Mesenchymal stem cell (in vitro differentiated cells and primary cell): ENCODE results near the gene PANK2.

Experiments
- DNase-seq: peaks from one replicate; pipeline ENCODE4 v3.0.0-alpha.2; 2013
- H2AFZ ChIP-seq: one replicate; pipeline ENCODE4 v1.6.1; 2013; ENCODE audit warnings: low read depth, mild to moderate bottlenecking, control low read depth, inconsistent platforms, low read length, moderate library complexity
- H2AK5ac ChIP-seq: 2 replicates; pipeline ENCODE4 v1.6.1; 2013; ENCODE audit warnings: low read length, moderate library complexity, mild to moderate bottlenecking, inconsistent platforms; ENCODE audit not compliant: severe bottlenecking
- H2BK120ac ChIP-seq: one replicate; pipeline ENCODE4 v1.6.1; 2013; ENCODE audit warnings: low read depth, mild to moderate bottlenecking, inconsistent platforms, low read length, moderate library complexity
- H2BK12ac ChIP-seq, 2 experiments: one replicate each; pipeline ENCODE4 v1.6.1; 2013; ENCODE audit warnings: inconsistent platforms in 2 of 2, low read length in 2 of 2, mild to moderate bottlenecking in 2 of 2, moderate library complexity in 2 of 2, control low read depth in 1 of 2
- H2BK15ac ChIP-seq: one replicate; pipeline ENCODE4 v1.6.1; 2013; ENCODE audit warnings: mild to moderate bottlenecking, low read depth, inconsistent platforms; ENCODE audit not compliant: poor library complexity, severe bottlenecking
- H2BK5ac ChIP-seq: 2 replicates; pipeline ENCODE4 v1.6.1; 2013; ENCODE audit warnings: low read depth, mild to moderate bottlenecking, low read length, control low read depth, inconsistent platforms; ENCODE audit not compliant: poor library complexity, severe bottlenecking
- H3K14ac ChIP-seq, 2 experiments: one replicate each; pipeline ENCODE4 v1.6.1; 2013; ENCODE audit warnings: inconsistent platforms in 2 of 2, low read length in 2 of 2, control low read depth in 1 of 2, mild to moderate bottlenecking in 1 of 2, moderate library complexity in 1 of 2
- H3K18ac ChIP-seq, 2 experiments: one replicate each; pipeline ENCODE4 v1.6.1; 2013; ENCODE audit warnings: inconsistent platforms in 2 of 2, low read length in 2 of 2, control low read depth in 1 of 2, low read depth in 1 of 2, mild to moderate bottlenecking in 1 of 2
- H3K23ac ChIP-seq, 2 experiments: one replicate each; pipeline ENCODE4 v1.6.1; 2013; ENCODE audit warnings: inconsistent platforms in 2 of 2, low read length in 2 of 2, mild to moderate bottlenecking in 2 of 2, moderate library complexity in 2 of 2, control low read depth in 1 of 2
- H3K27ac ChIP-seq: 2 replicates; pipeline ENCODE4 v1.5.1; 2013; ENCODE audit warnings: mild to moderate bottlenecking, moderate library complexity, low read length, control low read depth, inconsistent platforms; ENCODE audit not compliant: poor library complexity, severe bottlenecking
- H3K27me3 ChIP-seq, 2 experiments: 2 replicates each; pipeline versions ENCODE4 v1.6.1 to v1.7.0; 2013; ENCODE audit warnings: low read length in 2 of 2, mild to moderate bottlenecking in 2 of 2, moderate library complexity in 2 of 2, control low read depth in 1 of 2, inconsistent platforms in 1 of 2; ENCODE audit not compliant: control insufficient read depth in 1 of 2, insufficient read depth in 1 of 2
- H3K36me3 ChIP-seq, 2 experiments: 2 replicates each; pipeline versions ENCODE4 v1.6.1 to v1.7.0; 2013; ENCODE audit warnings: low read length in 2 of 2, control low read depth in 1 of 2, inconsistent platforms in 1 of 2, low read depth in 1 of 2, mild to moderate bottlenecking in 1 of 2; ENCODE audit not compliant: insufficient read depth in 2 of 2, control insufficient read depth in 1 of 2
- H3K4ac ChIP-seq, 2 experiments: one replicate each; pipeline ENCODE4 v1.6.1; 2013; ENCODE audit warnings: inconsistent platforms in 2 of 2, low read length in 2 of 2, mild to moderate bottlenecking in 2 of 2, moderate library complexity in 2 of 2, control low read depth in 1 of 2, low read depth in 1 of 2
- H3K4me1 ChIP-seq: 2 replicates; pipeline ENCODE4 v1.6.1; 2013; ENCODE audit warnings: low read depth, low read length, control low read depth; ENCODE audit not compliant: control insufficient read depth, insufficient read depth
- H3K4me2 ChIP-seq: 2 replicates; pipeline ENCODE4 v1.6.1; 2013; ENCODE audit warnings: low read length, mild to moderate bottlenecking, inconsistent platforms; ENCODE audit not compliant: poor library complexity, severe bottlenecking
- H3K4me3 ChIP-seq, 2 experiments: 2 replicates each; pipeline versions ENCODE4 v1.5.1 to v1.7.0; 2013; ENCODE audit warnings: low read length in 2 of 2, mild to moderate bottlenecking in 2 of 2, control low read depth in 1 of 2, low read depth in 1 of 2; ENCODE audit not compliant: insufficient read depth in 1 of 2
- H3K79me1 ChIP-seq: replicated peaks from 2 replicates; pipeline ENCODE4 v1.6.1; 2013; ENCODE audit warnings: mild to moderate bottlenecking, control low read depth, low read length, inconsistent platforms; ENCODE audit not compliant: poor library complexity, severe bottlenecking
- H3K9ac ChIP-seq: 2 replicates; pipeline ENCODE4 v1.7.0; 2013; ENCODE audit warnings: mild to moderate bottlenecking, low read length, moderate library complexity
- H3K9me3 ChIP-seq: 2 replicates; pipeline ENCODE4 v1.7.0; 2013; ENCODE audit warnings: mild to moderate bottlenecking, low read length; ENCODE audit not compliant: control insufficient read depth
- H4K8ac ChIP-seq: one replicate; pipeline ENCODE4 v1.6.1; 2013; ENCODE audit warnings: inconsistent platforms, mild to moderate bottlenecking, low read length, moderate library complexity
- H4K91ac ChIP-seq: one replicate; pipeline ENCODE4 v1.6.1; 2013; ENCODE audit warnings: mild to moderate bottlenecking, low read length, inconsistent platforms
- WGBS: methylation state at CpG from one replicate; pipeline ENCODE4 v1.1.7; 2013; ENCODE audit warnings: mixed read lengths; 5-methylcytosine and 5-hydroxymethylcytosine counted together

Gene PANK2

DNA sequence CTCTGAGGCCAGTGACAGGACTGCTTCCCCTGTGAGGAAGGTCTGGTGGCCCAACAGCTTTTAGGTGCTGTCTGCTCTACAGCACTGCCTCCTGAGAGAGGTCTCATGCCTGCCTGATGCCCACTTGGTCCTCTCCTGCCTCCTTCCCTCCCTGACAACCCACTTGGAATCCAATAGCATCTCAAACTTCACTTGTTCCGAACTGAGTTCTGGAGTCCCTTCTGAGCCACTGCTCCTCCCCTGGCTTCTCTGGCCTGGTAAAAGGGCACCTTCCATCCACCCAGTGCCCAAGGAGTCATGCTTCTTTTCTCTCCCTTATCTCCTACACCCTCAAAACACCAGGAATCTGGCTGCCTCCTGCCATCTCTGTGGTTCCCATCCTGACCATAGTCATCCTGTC, 40.6 kb upstream of the PANK2 start:
- peak overlapping the region in 1 of 2 experiments; percentile 41 for H3K4ac ChIP-seq
- no peak overlapping the region for H2AFZ ChIP-seq
- peak overlapping the region in 1 of 2 experiments; percentile 90 for H3K4me3 ChIP-seq
- peaks cover 15% of the 10 kb centered on the region for H3K79me1 ChIP-seq
- no peak overlapping the region for H3K14ac ChIP-seq
- WGBS = 100% methylated on average over 1 of the region's 1 CpG
- H4K91ac ChIP-seq = peak overlapping the region; percentile 14
- H2BK12ac ChIP-seq = no peak overlapping the region
- H3K36me3 ChIP-seq = peaks cover 14 to 19% of the 10 kb centered on the region in 2 experiments
- no peaks in the 10 kb centered on the region for H3K27me3 ChIP-seq
- no peak overlapping the region for H3K27ac ChIP-seq
- peak overlapping the region in 1 of 2 experiments; percentile 46 for H3K23ac ChIP-seq
- no peak overlapping the region for H3K4me2 ChIP-seq
- no peak overlapping the region for H2BK15ac ChIP-seq
- peaks cover 16% of the 10 kb centered on the region for H3K4me1 ChIP-seq
- no peak for DNase-seq
- no peak overlapping the region for H2BK120ac ChIP-seq
- no peak overlapping the region for H2AK5ac ChIP-seq
- H3K9ac ChIP-seq = peak overlapping the region; percentile 59
- H4K8ac ChIP-seq = no peak overlapping the region
- no peak overlapping the region for H3K18ac ChIP-seq
- no peaks in the 10 kb centered on the region for H3K9me3 ChIP-seq
- no peak overlapping the region for H2BK5ac ChIP-seq

DNA sequence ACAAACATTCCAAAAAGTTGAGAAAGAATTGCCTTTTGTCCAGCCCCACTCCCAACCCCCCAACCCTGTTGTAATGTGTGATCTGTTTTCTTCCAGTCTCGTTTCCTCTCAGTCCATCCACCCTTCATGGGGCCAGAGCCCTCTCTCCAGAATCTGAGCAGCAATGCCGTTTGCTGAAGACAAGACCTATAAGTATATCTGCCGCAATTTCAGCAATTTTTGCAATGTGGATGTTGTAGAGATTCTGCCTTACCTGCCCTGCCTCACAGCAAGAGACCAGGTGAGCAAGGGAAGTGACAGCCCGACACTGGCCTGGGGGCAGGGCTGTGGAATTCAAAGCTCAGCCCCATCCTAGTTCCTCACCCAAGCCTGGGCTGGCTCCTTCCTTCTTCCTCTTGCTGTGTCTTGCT, 34.7 kb upstream of the PANK2 start:
- WGBS = 76% methylated on average over 4 of the region's 4 CpGs

GRCh38 chr20:3857405-3857804, 31.8 kb upstream of the PANK2 start:
- Histone ChIP-seq H3K4me1 (no peaks in the 10 kb centered on the region), H3K18ac (no peak overlapping the region), H2BK5ac (no peak overlapping the region), H4K91ac (no peak overlapping the region), H3K4me3 (no peak overlapping the region), H3K27me3 (no peaks in the 10 kb centered on the region), H4K8ac (no peak overlapping the region), H2BK120ac (no peak overlapping the region), H3K9me3 (no peaks in the 10 kb centered on the region), H3K23ac (no peak overlapping the region), H3K36me3 (peaks cover 64 to 76% of the 10 kb centered on the region in 2 experiments), H3K79me1 (peaks cover 41% of the 10 kb centered on the region), H3K4me2 (no peak overlapping the region), H3K4ac (no peak overlapping the region), H2AK5ac (no peak overlapping the region), H3K9ac (no peak overlapping the region), H2AFZ (no peak overlapping the region), H2BK12ac (no peak overlapping the region), H2BK15ac (no peak overlapping the region), H3K14ac (no peak overlapping the region), H3K27ac (no peak overlapping the region)
- no peak for DNase-seq
- WGBS = 93% methylated on average over 14 of the region's 14 CpGs

More for the DNA sequence above, 34.7 kb upstream of the PANK2 start:
- Histone ChIP-seq H3K23ac (no peak overlapping the region), H3K14ac (no peak overlapping the region), H2AK5ac (no peak overlapping the region), H3K4me3 (no peak overlapping the region), H3K9ac (no peak overlapping the region), H2BK12ac (peak overlapping the region in 1 of 2 experiments; percentile 57), H4K91ac (no peak overlapping the region), H2BK15ac (no peak overlapping the region), H3K4ac (no peak overlapping the region), H3K4me2 (no peak overlapping the region), H4K8ac (no peak overlapping the region), H3K27ac (no peak overlapping the region), H3K79me1 (peaks cover 35% of the 10 kb centered on the region), H3K27me3 (no peaks in the 10 kb centered on the region), H2AFZ (no peak overlapping the region), H3K9me3 (no peaks in the 10 kb centered on the region), H3K36me3 (peaks cover 52% of the 10 kb centered on the region in 2 experiments), H2BK5ac (no peak overlapping the region), H3K4me1 (no peaks in the 10 kb centered on the region), H2BK120ac (no peak overlapping the region), H3K18ac (no peak overlapping the region)
- no peak for DNase-seq

DNA sequence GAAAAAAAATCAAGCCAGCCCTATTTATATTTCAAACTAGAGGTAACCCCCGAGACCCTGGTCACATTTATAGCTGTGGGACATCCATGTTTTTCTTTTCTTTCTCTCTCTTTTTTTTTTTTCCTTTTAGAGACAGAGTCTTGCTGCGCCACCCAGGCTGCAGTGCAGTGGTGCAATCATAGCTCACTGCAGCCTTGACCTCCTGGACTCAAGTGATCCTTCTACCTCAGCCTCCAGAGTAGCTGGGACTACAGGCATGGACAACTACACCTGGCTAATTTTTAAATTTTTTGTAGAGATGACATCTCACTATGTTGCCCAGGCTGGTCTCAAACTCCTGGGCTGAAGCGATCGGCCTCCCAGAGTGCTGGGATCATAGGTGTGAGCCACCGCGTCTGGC, 30.5 kb upstream of the PANK2 start:
- Histone ChIP-seq H2BK12ac (no peak overlapping the region), H3K4me1 (no peaks in the 10 kb centered on the region), H3K27me3 (no peaks in the 10 kb centered on the region), H2AK5ac (no peak overlapping the region), H3K4me2 (no peak overlapping the region), H4K91ac (no peak overlapping the region), H2BK5ac (no peak overlapping the region), H3K79me1 (peaks cover 48% of the 10 kb centered on the region), H4K8ac (no peak overlapping the region), H3K9me3 (no peaks in the 10 kb centered on the region), H3K27ac (no peak overlapping the region), H3K9ac (no peak overlapping the region), H3K4ac (no peak overlapping the region), H3K18ac (no peak overlapping the region), H2BK15ac (no peak overlapping the region), H3K4me3 (no peak overlapping the region), H3K14ac (no peak overlapping the region), H2BK120ac (no peak overlapping the region), H3K23ac (no peak overlapping the region), H3K36me3 (peaks cover 76 to 79% of the 10 kb centered on the region in 2 experiments), H2AFZ (no peak overlapping the region)
- over 99% methylated on average over 6 of the region's 6 CpGs for WGBS
- DNase-seq = no peak
